ENCODE data around the gene C7orf57. TPM values are rescaled to one million over a fixed set of nuclear protein-coding genes. Genes with fewer than 3 reads are reported as not detected.
A peak's percentile ranks its signal among the peaks of the same experiment; 100 is the strongest.

The C7orf57 gene
- total RNA-seq, 1 donor from 2014 or later = not detected

GRCh38 chr7:48108959-48109847 is 73.9 kb downstream of the C7orf57 start:
- DNase-seq (ENCODE audit: low spot score) = no peak
- no peaks in the 10 kb centered on the region for H3K9me3 Mint-ChIP-seq (ENCODE audit: unreplicated experiment)
- peak overlapping the region; percentile 54 for H3K4me3 Mint-ChIP-seq (ENCODE audit: unreplicated experiment)
- TF ChIP-seq CTCF (IDR thresholded peaks at IDR 0.05; ENCODE audit: unreplicated experiment) = no peak
- peaks cover 3% of the 10 kb centered on the region for H3K4me1 Mint-ChIP-seq (ENCODE audit: unreplicated experiment)
- peaks cover 37% of the 10 kb centered on the region for H3K36me3 Mint-ChIP-seq (ENCODE audit: low read depth, unreplicated experiment)
- peaks cover 16% of the 10 kb centered on the region for H3K27me3 Mint-ChIP-seq (ENCODE audit: unreplicated experiment)
- H3K27ac Mint-ChIP-seq (ENCODE audit: unreplicated experiment) = peak overlapping the region; percentile 11

- Mint-ChIP-seq H3K36me3 (ENCODE audit: low read depth, unreplicated experiment) (peaks cover 29% of the 10 kb centered on the region), H3K4me3 (ENCODE audit: unreplicated experiment) (no peak overlapping the region), H3K9me3 (ENCODE audit: unreplicated experiment) (no peaks in the 10 kb centered on the region), H3K27ac (ENCODE audit: unreplicated experiment) (peak overlapping the region; percentile 11), H3K4me1 (ENCODE audit: unreplicated experiment) (peaks cover 3% of the 10 kb centered on the region), H3K27me3 (ENCODE audit: unreplicated experiment) (peaks cover 16% of the 10 kb centered on the region)
- TF ChIP-seq CTCF (IDR thresholded peaks at IDR 0.05; ENCODE audit: unreplicated experiment) = peak; percentile 96
- DNase-seq (ENCODE audit: low spot score) = peak; percentile 77
Measured at GRCh38 chr7:48109848-48110663, 74.7 kb downstream of the C7orf57 start.

- peaks cover 23% of the 10 kb centered on the region for H3K36me3 Mint-ChIP-seq (ENCODE audit: low read depth, unreplicated experiment)
- no peak overlapping the region for H3K4me3 Mint-ChIP-seq (ENCODE audit: unreplicated experiment)
- no peak for DNase-seq (ENCODE audit: low spot score)
- peaks cover 3% of the 10 kb centered on the region for H3K4me1 Mint-ChIP-seq (ENCODE audit: unreplicated experiment)
- TF ChIP-seq CTCF (IDR thresholded peaks at IDR 0.05; ENCODE audit: unreplicated experiment) = no peak
- H3K9me3 Mint-ChIP-seq (ENCODE audit: unreplicated experiment) = no peaks in the 10 kb centered on the region
- H3K27ac Mint-ChIP-seq (ENCODE audit: unreplicated experiment) = no peak overlapping the region
- peaks cover 15% of the 10 kb centered on the region for H3K27me3 Mint-ChIP-seq (ENCODE audit: unreplicated experiment)
Measured at GRCh38 chr7:48110868-48111267, 75.5 kb downstream of the C7orf57 start.

Other genes starting within 250 kb of the C7orf57 start
- 4.8 TPM for gene PKD1L1, start 87.1 kb upstream of the C7orf57 start, total RNA-seq (ENCODE audit: unreplicated experiment)
- gene HUS1, start 55.9 kb upstream of the C7orf57 start, total RNA-seq (ENCODE audit: unreplicated experiment) = 27.4 TPM
- not detected for gene SUN3, start 6.4 kb upstream of the C7orf57 start, total RNA-seq (ENCODE audit: unreplicated experiment)
- 77.4 TPM for gene UPP1, start 53.7 kb downstream of the C7orf57 start, total RNA-seq (ENCODE audit: unreplicated experiment)
- gene ABCA13, start 135.9 kb downstream of the C7orf57 start, total RNA-seq (ENCODE audit: unreplicated experiment) = 0.44 TPM